H1 (cell line): Measurements from ENCODE around the gene COQ7. TPM values are rescaled to one million over a fixed set of nuclear protein-coding genes. Genes with fewer than 3 reads are reported as not detected.

Source experiments
- CTCF ChIA-PET: fragments of 300-600 bp; sonication (Branson Sonifier 250); formaldehyde crosslinking; loops from one replicate; lab custom pipeline; 2021; ENCODE audit not compliant: partially characterized antibody; lab: Charles Lee
- POLR2A ChIA-PET: fragments of 300-600 bp; sonication (Branson Sonifier 250); formaldehyde crosslinking; loops from one replicate; lab custom pipeline; 2021; ENCODE audit warnings: inconsistent platforms; ENCODE audit not compliant: partially characterized antibody; lab: Charles Lee
- DNase-seq, 2 experiments: peaks; one replicate each; pipeline versions ENCODE4 v3.0.0 to v3.0.0-alpha.2; 2010 to 2022; ENCODE audit warnings: low spot score in 2 of 2, low read depth in 1 of 2, mixed read lengths in 1 of 2
- FAIRE-seq: peaks from 2 replicates; lab custom pipeline; 2011; peaks lifted over from hg19 to GRCh38; lab: Jason Lieb, UNC
- H2AFZ ChIP-seq: 2 replicates; pipeline ENCODE4 v1.8.1; 2012; ENCODE audit warnings: low read length, inconsistent platforms
- H2AK5ac ChIP-seq: 2 replicates; pipeline ENCODE4 v1.6.1; 2013; ENCODE audit warnings: low read depth, low read length
- H2BK120ac ChIP-seq: replicated peaks from 2 replicates; pipeline ENCODE3; 2013; ENCODE audit warnings: low read depth, low read length, inconsistent platforms
- H2BK12ac ChIP-seq: 2 replicates; pipeline ENCODE4 v1.6.1; 2013; ENCODE audit warnings: low read depth, low read length
- H2BK15ac ChIP-seq: 2 replicates; pipeline ENCODE4 v1.6.1; 2013; ENCODE audit warnings: low read length
- H2BK20ac ChIP-seq: 2 replicates; pipeline ENCODE4 v1.6.1; 2013; ENCODE audit warnings: low read length
- H2BK5ac ChIP-seq: 2 replicates; pipeline ENCODE4 v1.6.1; 2013; ENCODE audit warnings: low read depth, low read length
- H3K14ac ChIP-seq: 2 replicates; pipeline ENCODE4 v1.6.1; 2013; ENCODE audit warnings: inconsistent platforms; ENCODE audit not compliant: insufficient read length
- H3K18ac ChIP-seq: 2 replicates; pipeline ENCODE4 v1.6.1; 2013; ENCODE audit warnings: low read length; ENCODE audit errors: extremely low read depth
- H3K23ac ChIP-seq: 2 replicates; pipeline ENCODE4 v1.6.1; 2013; ENCODE audit warnings: inconsistent platforms; ENCODE audit not compliant: insufficient read length
- H3K23me2 ChIP-seq: 2 replicates; pipeline ENCODE4 v1.6.1; 2013; ENCODE audit warnings: low read depth, low read length
- H3K27ac ChIP-seq: 2 replicates; pipeline ENCODE4 v1.6.1; 2011; ENCODE audit warnings: low read depth, low read length, inconsistent platforms
- H3K27me3 ChIP-seq, 4 experiments: replicated peaks in 1 of 4; 1 replicate in 1 of 4; 2 replicates in 3 of 4; pipeline versions ENCODE4 v1.6.1 to v1.8.1; 2011 to 2013; ENCODE audit warnings: low read length in 3 of 4, mild to moderate bottlenecking in 3 of 4, inconsistent platforms in 2 of 4, mixed read lengths in 2 of 4, moderate library complexity in 1 of 4; ENCODE audit not compliant: control insufficient read depth in 3 of 4, insufficient read depth in 3 of 4; ENCODE audit errors: extremely low read depth in 1 of 4
- H3K36me3 ChIP-seq, 4 experiments: 2 replicates each; pipeline versions ENCODE4 v1.6.1 to v1.8.1; 2011 to 2013; ENCODE audit warnings: mild to moderate bottlenecking in 4 of 4, low read length in 3 of 4, moderate library complexity in 2 of 4, control low read depth in 1 of 4, inconsistent platforms in 1 of 4; ENCODE audit not compliant: insufficient read depth in 4 of 4, control insufficient read depth in 2 of 4
- H3K4ac ChIP-seq: replicated peaks from 2 replicates; pipeline ENCODE3; 2013; ENCODE audit warnings: low read length, low read depth, mixed read lengths, inconsistent platforms; ENCODE audit not compliant: insufficient read length
- H3K4me1 ChIP-seq, 4 experiments: replicated peaks in 1 of 4; 1 replicate in 1 of 4; 2 replicates in 3 of 4; pipeline versions ENCODE4 v1.6.1 to v1.8.1; 2011 to 2013; ENCODE audit warnings: low read length in 3 of 4, inconsistent platforms in 2 of 4, mixed read lengths in 1 of 4; ENCODE audit not compliant: insufficient read depth in 4 of 4, control insufficient read depth in 3 of 4
- H3K4me2 ChIP-seq, 2 experiments: 2 replicates each; pipeline versions ENCODE4 v1.6.1 to v1.8.1; 2011 to 2013; ENCODE audit warnings: low read depth in 2 of 2, low read length in 2 of 2, control low read depth in 1 of 2, inconsistent platforms in 1 of 2, mild to moderate bottlenecking in 1 of 2; ENCODE audit not compliant: insufficient read depth in 1 of 2
- H3K4me3 ChIP-seq, 4 experiments: fragments of 200-600, 300-600 bp in 1 of 4; sonication (generic), shearing (Covaris generic), sonication (Bioruptor Twin) in 1 of 4; 2 replicates each; pipeline versions ENCODE4 v1.5.1 to v1.8.1; 2011 to 2016; ENCODE audit warnings: low read length in 4 of 4, low read depth in 3 of 4, control low read depth in 2 of 4, inconsistent platforms in 2 of 4, mild to moderate bottlenecking in 2 of 4, mixed read lengths in 1 of 4, moderate library complexity in 1 of 4; ENCODE audit not compliant: insufficient read depth in 2 of 4; ENCODE audit errors: extremely low read depth in 1 of 4
- H3K56ac ChIP-seq: replicated peaks from 2 replicates; pipeline ENCODE3; 2013; ENCODE audit warnings: low read depth, mild to moderate bottlenecking, mixed read lengths, low read length, inconsistent platforms; ENCODE audit not compliant: insufficient read length
- H3K79me1 ChIP-seq: 2 replicates; pipeline ENCODE4 v1.6.1; 2013; ENCODE audit warnings: low read depth, low read length, control low read depth
- H3K79me2 ChIP-seq, 2 experiments: 2 replicates each; pipeline versions ENCODE4 v1.6.1 to v1.8.1; 2012 to 2013; ENCODE audit warnings: low read length in 2 of 2, mild to moderate bottlenecking in 2 of 2, inconsistent platforms in 1 of 2; ENCODE audit not compliant: insufficient read depth in 2 of 2, control insufficient read depth in 1 of 2
- H3K9ac ChIP-seq, 4 experiments: replicated peaks in 1 of 4; 1 replicate in 1 of 4; 2 replicates in 3 of 4; pipeline versions ENCODE4 v1.6.1 to v1.8.1; 2011 to 2013; ENCODE audit warnings: low read depth in 3 of 4, low read length in 3 of 4, control low read depth in 2 of 4, mild to moderate bottlenecking in 2 of 4, moderate library complexity in 2 of 4, inconsistent platforms in 1 of 4; ENCODE audit errors: extremely low read depth in 1 of 4
- H3K9me3 ChIP-seq, 2 experiments: 2 replicates each; pipeline versions ENCODE4 v1.6.1 to v1.8.1; 2012 to 2013; ENCODE audit warnings: mild to moderate bottlenecking in 2 of 2, moderate library complexity in 2 of 2, control low read depth in 1 of 2, inconsistent platforms in 1 of 2, low read depth in 1 of 2, low read length in 1 of 2, mixed read lengths in 1 of 2; ENCODE audit not compliant: insufficient read depth in 2 of 2
- H4K20me1 ChIP-seq, 2 experiments: replicated peaks in 1 of 2; 2 replicates each; pipeline versions ENCODE3 to v1.8.1; 2011 to 2013; ENCODE audit warnings: inconsistent platforms in 2 of 2, low read length in 2 of 2, mild to moderate bottlenecking in 1 of 2; ENCODE audit not compliant: insufficient read depth in 2 of 2, control insufficient read depth in 1 of 2
- H4K5ac ChIP-seq: 2 replicates; pipeline ENCODE4 v1.6.1; 2013; ENCODE audit warnings: low read length, low read depth, mixed read lengths, inconsistent platforms; ENCODE audit not compliant: insufficient read length
- H4K8ac ChIP-seq: 2 replicates; pipeline ENCODE4 v1.8.0; 2013; ENCODE audit warnings: mild to moderate bottlenecking, moderate library complexity, low read length, inconsistent platforms; ENCODE audit not compliant: insufficient read depth; ENCODE audit errors: extremely low read depth
- H4K91ac ChIP-seq: replicated peaks from 2 replicates; pipeline ENCODE3; 2013; ENCODE audit warnings: low read length, mixed read lengths, inconsistent platforms; ENCODE audit not compliant: insufficient read length
- BRCA1 ChIP-seq: IDR thresholded peaks from 2 replicates; pipeline ENCODE4 v1.6.1; 2012; ENCODE audit warnings: low read depth, low read length, improper control_type of control experiment
- CHD1 ChIP-seq: IDR thresholded peaks from 2 replicates; pipeline ENCODE4 v1.6.1; 2012; ENCODE audit warnings: low read depth, low read length, improper control_type of control experiment
- CREB1 ChIP-seq: IDR thresholded peaks from 2 replicates; pipeline ENCODE4 v1.6.1; 2012; ENCODE audit warnings: inconsistent platforms
- EZH2 ChIP-seq: fragments of 200-600 bp; sonication (generic); IDR thresholded peaks from 2 replicates; pipeline ENCODE4 v1.7.1; 2012; ENCODE audit warnings: low read depth, mild to moderate bottlenecking, moderate library complexity, low read length, inconsistent platforms; ENCODE audit not compliant: severe bottlenecking
- GABPA ChIP-seq: IDR thresholded peaks from 2 replicates; pipeline ENCODE4 v1.6.1; 2011; ENCODE audit warnings: mild to moderate bottlenecking, low read length, moderate library complexity, borderline replicate concordance; ENCODE audit not compliant: insufficient read depth
- HDAC6 ChIP-seq: IDR thresholded peaks from one replicate; pipeline ENCODE4 v1.7.1; 2012; ENCODE audit warnings: low read depth, mild to moderate bottlenecking, inconsistent platforms, low read length, moderate library complexity
- NANOG ChIP-seq: IDR thresholded peaks from 2 replicates; pipeline ENCODE4 v1.6.1; 2011; ENCODE audit warnings: low read length, low read depth, mild to moderate bottlenecking, inconsistent platforms; ENCODE audit not compliant: insufficient read depth, poor library complexity, severe bottlenecking
- RAD21 ChIP-seq, 2 experiments: IDR thresholded peaks in 1 of 2; conservative IDR thresholded peaks in 1 of 2; 2 replicates each; pipeline ENCODE4 v1.6.1; 2011; ENCODE audit warnings: low read depth in 2 of 2, low read length in 2 of 2, improper control_type of control experiment in 1 of 2, inconsistent platforms in 1 of 2, mild to moderate bottlenecking in 1 of 2, moderate library complexity in 1 of 2
- SAP30 ChIP-seq: fragments of 300-600 bp; sonication (generic); IDR thresholded peaks from 2 replicates; pipeline ENCODE4 v1.7.1; 2012; ENCODE audit warnings: low read length, moderate library complexity, mild to moderate bottlenecking, inconsistent platforms; ENCODE audit not compliant: insufficient read depth, insufficient replicate concordance
- SP2 ChIP-seq: IDR thresholded peaks from 2 replicates; pipeline ENCODE4 v1.6.1; 2012; ENCODE audit warnings: mild to moderate bottlenecking, low read length, inconsistent platforms
- TBP ChIP-seq: IDR thresholded peaks from 2 replicates; pipeline ENCODE4 v1.6.1; 2011; ENCODE audit warnings: low read depth, low read length, improper control_type of control experiment
- YY1 ChIP-seq: IDR thresholded peaks from 2 replicates; pipeline ENCODE4 v1.6.1; 2011; ENCODE audit warnings: low read depth, mild to moderate bottlenecking, low read length
- WGBS, 2 experiments: shearing (Covaris generic) in 1 of 2; methylation state at CpG; one replicate each; pipeline versions ENCODE4 v1.1.6 to v1.1.7; 2013 to 2015; ENCODE audit warnings: low lambda C conversion rate in 2 of 2, mixed read lengths in 2 of 2, inconsistent platforms in 1 of 2, low coverage in 1 of 2, missing lambda C conversion rate in 1 of 2; ENCODE audit not compliant: insufficient replicate concordance in 2 of 2, insufficient coverage in 1 of 2, insufficient read length in 1 of 2; ENCODE audit errors: extremely low coverage in 1 of 2, missing lambda C conversion rate in 1 of 2; 5-methylcytosine and 5-hydroxymethylcytosine counted together
- polyA plus RNA-seq, 7 experiments: library from polyadenylated mRNA; depleted of rRNA in 3 of 7; stranded (reverse) in 5 of 7; unstranded in 2 of 7; fragments of >200 nt in 5 of 7; fragments of 200-250 nt in 2 of 7; gene quantifications; 1 replicate in 5 of 7; 2 replicates in 1 of 7; 4 replicates in 1 of 7; pipeline versions ENCODE4 v1.2.1 to v1.2.3, GENCODE V29; 2011 to 2013; ENCODE audit warnings: missing spikeins in 2 of 7, mixed read lengths in 2 of 7
- total RNA-seq: library from RNA; stranded (reverse); fragmentation: NEBNext Ultra II Directional; extraction: Animal tissue kit (Norgen Biotek cat#: 25700); gene quantifications from 2 replicates; pipeline ENCODE4 v1.2.1, GENCODE V29; 2021
- TF ChIP-seq, protein P1 (sequence below): IDR thresholded peaks from 2 replicates; pipeline ENCODE4 v1.6.1; 2011; ENCODE audit warnings: low read length, improper control_type of control experiment

The COQ7 gene
- total and polyA plus RNA-seq, 2 of the 8 experiments (the other 6 are each of a cell fraction or from before 2014, with no cell fraction given) = 7.1 to 15.2 TPM

DNA sequence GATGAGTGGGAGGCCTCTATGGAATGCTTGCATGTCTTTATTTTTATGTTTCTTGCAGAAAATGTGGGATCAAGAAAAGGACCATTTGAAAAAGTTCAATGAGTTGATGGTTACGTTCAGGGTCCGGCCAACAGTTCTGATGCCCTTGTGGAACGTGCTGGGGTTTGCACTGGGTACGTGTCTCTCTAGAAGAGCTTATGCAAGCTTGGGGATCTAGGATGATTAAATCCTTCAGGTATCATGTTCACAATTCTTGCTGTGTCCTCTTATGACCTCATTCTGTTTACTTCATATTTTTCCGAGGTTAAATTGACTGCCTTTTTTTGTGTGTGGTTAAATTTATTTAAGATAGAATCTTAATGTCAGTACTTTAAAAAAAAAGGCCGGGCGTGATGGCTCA lies 6.4 kb downstream of the COQ7 start:
- Histone ChIP-seq H3K9ac (no peak overlapping the region), H2BK5ac (no peak overlapping the region), H2AK5ac (no peak overlapping the region), H2AFZ (no peak overlapping the region), H3K4me1 (no peaks in the 10 kb centered on the region), H3K27me3 (no peaks in the 10 kb centered on the region), H3K23me2 (no peaks in the 10 kb centered on the region), H2BK20ac (no peak overlapping the region), H3K23ac (no peak overlapping the region), H3K4me3 (no peak overlapping the region), H4K8ac (no peak overlapping the region), H3K18ac (no peak overlapping the region), H3K56ac (no peak overlapping the region), H3K9me3 (no peaks in the 10 kb centered on the region), H3K4me2 (no peak overlapping the region), H4K20me1 (no peaks in the 10 kb centered on the region), H3K79me1 (no peaks in the 10 kb centered on the region), H3K27ac (no peak overlapping the region), H3K36me3 (peaks cover 3 to 18% (median 4%) of the 10 kb centered on the region in 4 experiments; a peak in 5 of 8 replicates), H4K5ac (no peak overlapping the region), H2BK15ac (no peak overlapping the region), H4K91ac (no peak overlapping the region), H3K14ac (no peak overlapping the region), H2BK120ac (no peak overlapping the region), H2BK12ac (no peak overlapping the region), H3K4ac (no peak overlapping the region), H3K79me2 (peaks cover 0 to 2% of the 10 kb centered on the region in 2 experiments; a peak in 2 of 4 replicates)
- POLR2A ChIA-PET = interaction anchor here (1.2 kb wide), 1 partner anchor 12 kb away, joined by 3 read pairs; no protein-coding TSS in a partner anchor
- DNase-seq (no peak), FAIRE-seq (no peak)
- CTCF ChIA-PET = interaction anchor here (1.4 to 2.3 kb wide), 2 partner anchors 13 to 90 kb away, joined by 9 read pairs; partner anchors contain the start of gene TMC7
- WGBS, 2 experiments = 81% methylated on average over 7 of the region's 7 CpGs; no CpG with 5 or more reads in 1 of the 2 experiments
- TF ChIP-seq, protein P1, sequence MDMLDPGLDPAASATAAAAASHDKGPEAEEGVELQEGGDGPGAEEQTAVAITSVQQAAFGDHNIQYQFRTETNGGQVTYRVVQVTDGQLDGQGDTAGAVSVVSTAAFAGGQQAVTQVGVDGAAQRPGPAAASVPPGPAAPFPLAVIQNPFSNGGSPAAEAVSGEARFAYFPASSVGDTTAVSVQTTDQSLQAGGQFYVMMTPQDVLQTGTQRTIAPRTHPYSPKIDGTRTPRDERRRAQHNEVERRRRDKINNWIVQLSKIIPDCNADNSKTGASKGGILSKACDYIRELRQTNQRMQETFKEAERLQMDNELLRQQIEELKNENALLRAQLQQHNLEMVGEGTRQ = no peak
- TF ChIP-seq RAD21 (IDR thresholded peaks at IDR 0.05 in 1 of 2, conservative IDR thresholded peaks at IDR 0.05 in 1 of 2; ENCODE audit: low read depth in 2 of 2, low read length in 2 of 2) (no peak), CHD1 (no peak), YY1 (no peak), SAP30 (no peak), GABPA (no peak), BRCA1 (no peak), TBP (no peak), SP2 (no peak), EZH2 (no peak), HDAC6 (no peak), CREB1 (no peak), NANOG (no peak)
